Heart left ventricle (tissue), 16 donors: ENCODE measurements around the gene ZNF792. TPM values are rescaled to one million over a fixed set of nuclear protein-coding genes. Genes with fewer than 3 reads are reported as not detected.
A peak's percentile ranks its signal among the peaks of the same experiment; 100 is the strongest.

Experiments used
- ATAC-seq, 4 donors: fragments of 200-7000 bp; cut with Tn5 transposase; one replicate each; pipeline ENCODE4 v1.9.1; 2020 to 2022; ENCODE audit warnings: moderate library complexity in 4 of 4, mild to moderate bottlenecking in 3 of 4, moderate number of reproducible peaks in 1 of 4
- DNase-seq, 5 donors: peaks; one replicate each; pipeline ENCODE4 v3.0.0-alpha.2; 2020
- H3K27ac ChIP-seq, 12 donors: fragments of 200-600 bp; sonication (generic) in 4 of 12; one replicate each; pipeline versions ENCODE4 v1.5.0 to v1.8.0; 2016 to 2022; ENCODE audit warnings: mild to moderate bottlenecking in 2 of 12
- H3K27me3 ChIP-seq, 9 donors: fragments of 200-600 bp; sonication (generic) in 2 of 9; one replicate each; pipeline versions ENCODE4 v1.5.1 to v1.8.0; 2016 to 2022; ENCODE audit warnings: mild to moderate bottlenecking in 3 of 9
- H3K36me3 ChIP-seq, 9 donors: fragments of 200-600 bp; sonication (generic) in 2 of 9; one replicate each; pipeline versions ENCODE4 v1.5.0 to v1.8.0; 2018 to 2022; ENCODE audit warnings: mild to moderate bottlenecking in 2 of 9
- H3K4me1 ChIP-seq, 12 donors: fragments of 200-600 bp; sonication (generic) in 4 of 12; one replicate each; pipeline versions ENCODE4 v1.5.0 to v1.8.0; 2016 to 2022; ENCODE audit warnings: mild to moderate bottlenecking in 3 of 12
- H3K4me3 ChIP-seq, 12 donors: fragments of 200-600 bp; sonication (generic) in 4 of 12; one replicate each; pipeline versions ENCODE4 v1.5.0 to v1.8.0; 2017 to 2022; ENCODE audit warnings: mild to moderate bottlenecking in 9 of 12, moderate library complexity in 4 of 12
- H3K9me3 ChIP-seq, 12 donors: fragments of 200-600 bp; sonication (generic) in 4 of 12; one replicate each; pipeline versions ENCODE4 v1.5.0 to v1.8.0; 2016 to 2022; ENCODE audit warnings: mild to moderate bottlenecking in 1 of 12
- POLR2A ChIP-seq, 2 donors: fragments of 450-650 bp; IDR thresholded peaks; one replicate each; pipeline ENCODE4 v1.6.1; 2017; ENCODE audit warnings: antibody characterized with exemption in 2 of 2, mild to moderate bottlenecking in 2 of 2, moderate library complexity in 2 of 2
- WGBS, 4 donors: extraction: QIAGEN DNeasy Blood & Tissue Kit in 2 of 4; methylation state at CpG; one replicate each; pipeline versions ENCODE4 v1.1.5 to v1.1.7; 2013 to 2018; 5-methylcytosine and 5-hydroxymethylcytosine counted together
- intact Hi-C, 10 donors: fragments of 100-400 bp; cut with DNase I; formaldehyde crosslinking; loops; one replicate each; pipeline versions ENCODE4 v1.11.1 to v1.14.2; 2022
- polyA plus RNA-seq, 2 donors: library from polyadenylated mRNA; stranded (reverse); fragments of 200-250 nt; gene quantifications; one replicate each; pipeline ENCODE4 v1.2.3, GENCODE V29; 2013
- total RNA-seq, 9 donors: library from RNA; depleted of rRNA in 2 of 9; stranded (reverse); fragments of >200 nt in 2 of 9; fragmentation: NEBNext Ultra II Directional in 3 of 9; extraction: Animal tissue kit (Norgen Biotek cat#: 25700) in 3 of 9; gene quantifications; one replicate each; pipeline versions ENCODE4 v1.1.0 to v1.2.4, GENCODE V29; 2016 to 2023
- TF ChIP-seq, protein P1 (sequence below), 12 donors: fragments of 200-600 bp; sonication (generic) in 4 of 12; IDR thresholded peaks; one replicate each; pipeline versions ENCODE4 v1.5.0 to v1.8.0; 2018 to 2022; ENCODE audit warnings: antibody characterized with exemption in 12 of 12, mild to moderate bottlenecking in 5 of 12
- donor health status: ischemic (EF 13 %, LVEDD 7.1; RV severe dilation, severe dysfunction).
- donor health status: healthy with polysubstance abuse.
- donor health status: DM: no; HTN: yes; CAD: no.
- donor health status: DM: no; HTN: no; CAD: no.
- donor health status: ischemic (EF 25% LVEDD 6.9; RV normal size, moderate dysfunction).
- donor health status: ischemic (EF 25% LVEDD 5.7; RV mildly dilated, moderate dysfunction).
- donor health status: healthy.
- donor health status: DM: yes; HTN: yes; CAD: no.
- donor health status: ischemic (EF 35%, LVEDD 5.7; RV mildly dilated, moderate dysfunction).
- donor health status: nonischemic (EF 11% LVEDD 7.7; RV severe dilation, severe dysfunction).
- donor health status: DM: yes; HTN: yes; CAD: no.
- donor health status: PGD.
- donor health status: ischemic (EF 29% LVEDD 5.4; RV normal size, mild dysfunction).
- donor health status: nonischemic (EF 23%, LVEDD 6.1; RV moderate dilation, normal function).

ZNF792 gene
- total and polyA plus RNA-seq, 11 donors, result 1.3 to 8.2 (median 4.1) TPM

- no peak for ATAC-seq
- TF ChIP-seq, protein P1, sequence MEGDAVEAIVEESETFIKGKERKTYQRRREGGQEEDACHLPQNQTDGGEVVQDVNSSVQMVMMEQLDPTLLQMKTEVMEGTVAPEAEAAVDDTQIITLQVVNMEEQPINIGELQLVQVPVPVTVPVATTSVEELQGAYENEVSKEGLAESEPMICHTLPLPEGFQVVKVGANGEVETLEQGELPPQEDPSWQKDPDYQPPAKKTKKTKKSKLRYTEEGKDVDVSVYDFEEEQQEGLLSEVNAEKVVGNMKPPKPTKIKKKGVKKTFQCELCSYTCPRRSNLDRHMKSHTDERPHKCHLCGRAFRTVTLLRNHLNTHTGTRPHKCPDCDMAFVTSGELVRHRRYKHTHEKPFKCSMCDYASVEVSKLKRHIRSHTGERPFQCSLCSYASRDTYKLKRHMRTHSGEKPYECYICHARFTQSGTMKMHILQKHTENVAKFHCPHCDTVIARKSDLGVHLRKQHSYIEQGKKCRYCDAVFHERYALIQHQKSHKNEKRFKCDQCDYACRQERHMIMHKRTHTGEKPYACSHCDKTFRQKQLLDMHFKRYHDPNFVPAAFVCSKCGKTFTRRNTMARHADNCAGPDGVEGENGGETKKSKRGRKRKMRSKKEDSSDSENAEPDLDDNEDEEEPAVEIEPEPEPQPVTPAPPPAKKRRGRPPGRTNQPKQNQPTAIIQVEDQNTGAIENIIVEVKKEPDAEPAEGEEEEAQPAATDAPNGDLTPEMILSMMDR (IDR thresholded peaks at IDR 0.05), result no peak
- no peak for TF ChIP-seq POLR2A (IDR thresholded peaks at IDR 0.05)
- Histone ChIP-seq H3K9me3 (no peaks in the 10 kb centered on the region), H3K4me1 (peaks cover 0 to 55% (median 21%) of the 10 kb centered on the region in 12 donors), H3K36me3 (peaks cover 0 to 72% (median 62%) of the 10 kb centered on the region in 9 donors), H3K27ac (peak overlapping the region in 8 of 12 donors; percentile 8 to 69 (median 50)), H3K4me3 (no peak overlapping the region), H3K27me3 (no peaks in the 10 kb centered on the region)
- no peak for DNase-seq
- WGBS, 4 donors, result 76 to 79% (median 79%) methylated on average over 16 to 18 of the region's 18 CpGs
- intact Hi-C loops, result loop anchor here in 5 of 10 donors (2.0 to 10.0 kb wide), 3 partner anchors 39 to 177 kb away; no protein-coding TSS in a partner anchor
These were observed 48.0 kb upstream of the ZNF792 start for GRCh38 chr19:35011737-35012682.

DNA sequence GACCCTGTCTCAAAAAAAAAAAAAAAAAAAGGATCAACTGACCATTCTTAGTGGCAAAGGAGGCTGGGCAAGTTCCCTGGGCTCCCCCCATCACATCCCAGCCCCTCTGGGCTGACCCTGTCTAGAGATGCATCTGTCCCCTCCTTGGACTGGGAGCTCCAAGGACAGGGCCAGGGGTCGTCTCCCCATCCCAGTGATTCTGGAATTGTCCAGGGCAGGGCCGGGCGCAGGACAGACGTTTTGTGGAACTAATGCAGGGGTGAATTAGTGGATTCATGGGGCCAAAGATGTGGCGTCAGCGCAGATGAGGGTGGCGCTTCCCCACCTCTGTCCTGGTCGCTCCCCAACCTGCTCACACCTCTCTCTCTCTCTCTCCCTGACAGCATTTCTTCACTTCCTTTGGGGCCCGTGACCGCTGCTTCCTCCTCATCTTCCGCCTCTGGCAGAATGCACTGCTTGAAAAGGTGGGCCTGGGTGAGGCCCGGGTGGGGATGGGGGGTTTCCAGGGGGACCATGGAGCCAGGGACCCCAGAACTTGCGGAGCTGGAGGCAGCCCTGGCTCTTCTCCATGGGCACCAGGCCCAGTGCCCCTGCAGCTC is 47.2 kb upstream of the ZNF792 start:
- TF ChIP-seq POLR2A (IDR thresholded peaks at IDR 0.05), result no peak
- TF ChIP-seq, protein P1 (IDR thresholded peaks at IDR 0.05), result no peak
- peaks cover 0 to 70% (median 55%) of the 10 kb centered on the region in 9 donors for H3K36me3 ChIP-seq
- peak overlapping the region in 3 of 12 donors; percentile 8 to 69 (median 34) for H3K27ac ChIP-seq

DNA sequence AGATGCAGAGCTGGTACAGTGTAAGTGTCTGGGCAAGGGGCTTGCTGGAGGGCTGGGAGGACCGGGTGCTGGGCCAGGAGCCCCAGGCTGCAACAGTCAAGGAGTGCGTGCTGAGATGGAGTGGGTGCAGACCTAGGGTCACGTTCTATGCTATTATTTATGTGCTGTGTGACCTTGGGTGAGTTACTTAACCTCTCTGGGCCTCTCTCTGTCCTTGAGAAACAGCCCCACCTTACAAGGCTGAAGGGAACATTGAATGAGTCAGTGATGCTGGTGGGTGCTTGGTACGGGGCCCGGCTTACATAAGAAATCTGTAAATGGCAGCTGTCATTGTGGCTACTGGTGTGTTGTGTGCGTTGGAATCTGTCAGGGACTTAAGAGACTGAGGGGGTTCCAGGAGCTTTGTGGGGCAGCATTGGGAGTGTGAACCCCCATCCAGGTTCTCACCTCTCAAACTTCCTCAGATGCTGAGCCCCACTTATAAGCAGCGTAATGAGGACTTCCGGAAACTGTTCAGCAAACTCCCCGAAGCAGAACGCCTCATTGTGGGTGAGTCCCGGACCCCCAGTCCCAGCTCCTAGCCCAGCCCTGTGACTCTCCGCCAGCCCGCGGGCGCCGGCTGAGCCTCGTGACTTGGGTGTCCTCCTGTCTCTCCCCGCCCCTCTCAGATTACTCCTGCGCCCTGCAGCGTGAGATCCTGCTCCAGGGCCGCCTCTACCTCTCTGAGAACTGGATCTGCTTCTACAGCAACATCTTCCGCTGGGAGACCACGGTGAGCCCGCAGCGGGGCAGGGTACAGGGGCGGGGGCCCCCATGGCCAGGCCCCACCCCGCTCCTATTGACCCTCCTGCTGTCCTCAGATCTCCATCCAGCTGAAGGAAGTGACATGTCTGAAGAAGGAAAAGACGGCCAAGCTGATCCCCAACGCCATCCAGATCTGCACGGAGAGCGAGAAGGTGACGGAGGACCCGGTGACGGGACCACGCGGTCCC is 45.7 kb upstream of the ZNF792 start:
- no peaks in the 10 kb centered on the region for H3K27me3 ChIP-seq
- no peak for TF ChIP-seq POLR2A (IDR thresholded peaks at IDR 0.05)
- TF ChIP-seq, protein P1 (IDR thresholded peaks at IDR 0.05), result no peak
- H3K4me1 ChIP-seq, result peaks cover 0 to 62% (median 29%) of the 10 kb centered on the region in 12 donors
- intact Hi-C loops, result loop anchor here in 2 of 10 donors (5.0 to 10.0 kb wide), 2 partner anchors 172 to 175 kb away; no protein-coding TSS in a partner anchor
- H3K36me3 ChIP-seq, result peaks cover 0 to 64% (median 48%) of the 10 kb centered on the region in 9 donors
- WGBS, 4 donors, result 86 to 89% (median 87%) methylated on average over 24 to 36 of the region's 36 CpGs
- no peaks in the 10 kb centered on the region for H3K9me3 ChIP-seq
- DNase-seq (no peak), ATAC-seq (no peak)
- peak overlapping the region in 11 of 12 donors; percentile 42 to 81 (median 66) for H3K27ac ChIP-seq
- H3K4me3 ChIP-seq, result no peak overlapping the region

More for the DNA sequence above, 47.2 kb upstream of the ZNF792 start:
- intact Hi-C loops, result loop anchor here in 2 of 10 donors (5.0 to 10.0 kb wide), 2 partner anchors 174 to 176 kb away; no protein-coding TSS in a partner anchor
- DNase-seq (no peak), ATAC-seq (no peak)
- 78 to 81% (median 81%) methylated on average over 13 of the region's 13 CpGs for WGBS, 4 donors
- H3K9me3 ChIP-seq, result no peaks in the 10 kb centered on the region
- H3K27me3 ChIP-seq, result no peaks in the 10 kb centered on the region
- peaks cover 0 to 62% (median 23%) of the 10 kb centered on the region in 12 donors for H3K4me1 ChIP-seq
- no peak overlapping the region for H3K4me3 ChIP-seq
